Measurements from ENCODE around the gene ASB2. TPM values are rescaled to one million over a fixed set of nuclear protein-coding genes. Genes with fewer than 3 reads are reported as not detected.

ASB2 gene
- total RNA-seq, 3 donors from 2014 or later (not counting 1 experiment from before 2014, with no cell fraction given): 3.7 to 7.2 (median 4.8) TPM

DNA sequence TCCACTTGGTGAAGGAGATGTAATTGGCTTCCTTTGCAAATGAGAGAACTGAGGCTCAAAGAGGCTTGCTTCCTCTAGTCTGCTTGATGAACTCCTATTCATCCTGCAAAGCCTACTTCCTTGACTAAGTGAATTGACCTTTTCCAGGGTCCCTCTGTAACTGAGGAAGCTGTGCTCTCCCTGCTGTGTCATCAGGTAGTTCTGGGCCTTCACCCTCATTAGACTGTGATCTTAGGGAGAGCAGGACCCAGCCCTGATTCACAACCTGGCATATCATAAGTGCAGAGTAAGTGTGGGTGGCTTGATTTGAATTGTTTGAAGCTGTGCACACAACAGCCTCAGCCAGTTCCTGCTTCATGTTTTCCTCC is 16.3 kb downstream of the ASB2 start:
- peaks cover 94% of the 10 kb centered on the region for H3K4me1 ChIP-seq (ENCODE audit: control insufficient read depth, insufficient read depth, low read length)
- H3K36me3 ChIP-seq (ENCODE audit: control insufficient read depth, insufficient read depth, low read length): no peaks in the 10 kb centered on the region
- Mint-ChIP-seq H3K4me1 (peaks cover 90 to 98% of the 10 kb centered on the region in 2 donors), H3K4me3 (no peak overlapping the region), H3K27ac (peak overlapping the region; percentile 95 to 97), H3K27me3 (ENCODE audit: low read depth in 2 of 2) (no peaks in the 10 kb centered on the region), H3K9me3 (peaks cover 3 to 6% of the 10 kb centered on the region in 2 donors), H3K36me3 (no peaks in the 10 kb centered on the region)
- peak overlapping the region; percentile 81 for H3K27ac ChIP-seq (ENCODE audit: low read length)
- H3K9me3 ChIP-seq (ENCODE audit: control insufficient read depth, insufficient read depth, low read length): no peaks in the 10 kb centered on the region
- no peak for TF ChIP-seq CTCF (IDR thresholded peaks at IDR 0.05)
- H3K4me3 ChIP-seq (ENCODE audit: low read length): no peak overlapping the region
- intact Hi-C loops (cut with micrococcal nuclease): loop anchor here (5.0 kb wide), 1 partner anchor 122 kb away; the partner anchor contains the start of genes DDX24 and IFI27L1
- ATAC-seq (no peak), DNase-seq (peak in 1 of 2 donors; percentile 38)
- no peaks in the 10 kb centered on the region for H3K27me3 ChIP-seq (ENCODE audit: control insufficient read depth, insufficient read depth, low read length)

DNA sequence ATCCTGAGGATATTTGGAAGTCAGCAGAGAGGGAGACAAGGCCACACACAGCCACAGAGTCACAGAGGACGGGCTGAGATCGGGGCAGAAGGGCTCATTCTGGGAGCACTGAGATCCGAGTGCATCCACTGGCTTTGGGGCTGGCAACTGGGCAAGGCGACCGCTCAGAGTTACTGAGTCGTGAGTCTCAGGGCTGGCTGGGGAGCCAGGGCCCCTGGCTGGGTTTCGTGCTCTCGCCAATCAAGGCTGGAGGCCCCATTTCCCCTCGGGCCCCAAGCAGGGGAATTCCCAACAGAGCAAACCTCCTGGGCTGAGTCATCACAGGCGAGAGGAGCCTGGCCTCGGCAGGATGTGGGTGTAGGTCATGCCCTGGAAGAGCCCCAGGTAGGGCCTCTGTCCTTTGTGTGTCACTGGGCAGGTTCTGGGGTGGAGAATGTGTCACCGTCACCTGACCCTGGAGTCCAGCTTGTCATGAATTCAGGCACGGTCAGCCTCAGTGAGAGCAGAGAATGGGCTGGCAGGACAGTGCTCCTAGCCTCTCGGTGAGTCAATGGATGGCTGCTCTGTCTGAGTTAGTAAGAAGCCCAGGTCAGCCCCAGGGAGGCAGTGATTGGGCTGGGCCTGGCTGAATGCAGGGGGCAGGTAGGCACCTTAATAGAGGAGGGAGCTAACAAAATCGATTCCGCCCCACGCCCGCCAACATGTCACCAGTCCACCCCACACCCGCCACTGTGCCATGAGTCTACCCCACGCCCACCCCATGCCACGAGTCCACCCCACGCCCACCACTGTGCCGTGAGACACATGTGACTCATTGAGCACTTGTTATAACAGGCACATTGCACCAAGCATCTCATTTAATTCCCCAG is 16.9 kb downstream of the ASB2 start:
- DNase-seq: peak; percentile 86 to 96
- intact Hi-C loops (cut with micrococcal nuclease): loop anchor here (5.0 kb wide), 2 partner anchors 43 to 123 kb away; partner anchors contain the start of genes DDX24 and IFI27L1
- H3K9me3 Mint-ChIP-seq: no peaks in the 10 kb centered on the region
- TF ChIP-seq CTCF (IDR thresholded peaks at IDR 0.05): no peak
- Histone ChIP-seq H3K27ac (ENCODE audit: low read length) (peak overlapping the region; percentile 81), H3K4me1 (ENCODE audit: control insufficient read depth, insufficient read depth, low read length) (peaks cover 98% of the 10 kb centered on the region), H3K9me3 (ENCODE audit: control insufficient read depth, insufficient read depth, low read length) (no peaks in the 10 kb centered on the region), H3K4me3 (ENCODE audit: low read length) (no peak overlapping the region), H3K27me3 (ENCODE audit: control insufficient read depth, insufficient read depth, low read length) (no peaks in the 10 kb centered on the region), H3K36me3 (ENCODE audit: control insufficient read depth, insufficient read depth, low read length) (no peaks in the 10 kb centered on the region)
- no peaks in the 10 kb centered on the region for H3K36me3 Mint-ChIP-seq
- peak overlapping the region; percentile 81 for H3K4me3 Mint-ChIP-seq
- peak overlapping the region; percentile 95 to 97 for H3K27ac Mint-ChIP-seq
- no peaks in the 10 kb centered on the region for H3K27me3 Mint-ChIP-seq (ENCODE audit: low read depth in 2 of 2)
- peak; percentile 64 to 86 (median 80) for ATAC-seq
- peaks cover 90 to 98% of the 10 kb centered on the region in 2 donors for H3K4me1 Mint-ChIP-seq
- WGBS (ENCODE audit: insufficient coverage): 21% methylated on average over 23 of the region's 23 CpGs

GRCh38 chr14:93958567-93959238 is 17.7 kb downstream of the ASB2 start:
- H3K4me1 Mint-ChIP-seq: peaks cover 87 to 98% of the 10 kb centered on the region in 2 donors
- Histone ChIP-seq H3K36me3 (ENCODE audit: control insufficient read depth, insufficient read depth, low read length) (no peaks in the 10 kb centered on the region), H3K4me3 (ENCODE audit: low read length) (no peak overlapping the region), H3K27ac (ENCODE audit: low read length) (peak overlapping the region; percentile 81), H3K9me3 (ENCODE audit: control insufficient read depth, insufficient read depth, low read length) (no peaks in the 10 kb centered on the region), H3K4me1 (ENCODE audit: control insufficient read depth, insufficient read depth, low read length) (peaks cover 98% of the 10 kb centered on the region), H3K27me3 (ENCODE audit: control insufficient read depth, insufficient read depth, low read length) (no peaks in the 10 kb centered on the region)
- ATAC-seq: no peak
- WGBS (ENCODE audit: insufficient coverage): 88% methylated on average over 7 of the region's 7 CpGs
- no peaks in the 10 kb centered on the region for H3K36me3 Mint-ChIP-seq
- H3K9me3 Mint-ChIP-seq: no peaks in the 10 kb centered on the region
- peak overlapping the region; percentile 81 for H3K4me3 Mint-ChIP-seq
- H3K27ac Mint-ChIP-seq: peak overlapping the region; percentile 95 to 97
- no peaks in the 10 kb centered on the region for H3K27me3 Mint-ChIP-seq (ENCODE audit: low read depth in 2 of 2)
- intact Hi-C loops (cut with micrococcal nuclease): loop anchor here (5.0 kb wide), 1 partner anchor 44 kb away; no protein-coding TSS in a partner anchor
- no peak for DNase-seq
- TF ChIP-seq CTCF (IDR thresholded peaks at IDR 0.05): no peak
